Keratinocyte (primary cell): ENCODE data around the gene KLHL29. TPM values are rescaled to one million over a fixed set of nuclear protein-coding genes. Genes with fewer than 3 reads are reported as not detected.

Source experiments
- DNase-seq: peaks from one replicate; pipeline ENCODE4 v3.0.0-alpha.2; 2011; ENCODE audit warnings: low read depth, missing footprints, low spot score
- FAIRE-seq: peaks from 2 replicates; lab custom pipeline; 2011; peaks lifted over from hg19 to GRCh38; lab: Jason Lieb, UNC
- H2AFZ ChIP-seq: 2 replicates; pipeline ENCODE4 v1.6.0; 2012; ENCODE audit warnings: low read length, control low read depth, inconsistent platforms; ENCODE audit not compliant: control insufficient read depth
- H3K27ac ChIP-seq: 2 replicates; pipeline ENCODE4 v1.5.1; 2011; ENCODE audit warnings: low read length; ENCODE audit not compliant: control insufficient read depth, insufficient read depth
- H3K27me3 ChIP-seq: 3 replicates; pipeline ENCODE4 v1.6.0; 2011; ENCODE audit warnings: low read length; ENCODE audit not compliant: control insufficient read depth, insufficient read depth; ENCODE audit errors: extremely low read depth
- H3K36me3 ChIP-seq, 2 experiments: 2 replicates in 1 of 2; 3 replicates in 1 of 2; pipeline ENCODE4 v1.5.1; 2011; ENCODE audit warnings: low read length in 2 of 2, mild to moderate bottlenecking in 1 of 2; ENCODE audit not compliant: control insufficient read depth in 2 of 2, insufficient read depth in 2 of 2; ENCODE audit errors: extremely low read depth in 1 of 2
- H3K4me1 ChIP-seq: 3 replicates; pipeline ENCODE4 v1.5.1; 2011; ENCODE audit warnings: low read length; ENCODE audit not compliant: control insufficient read depth, insufficient read depth; ENCODE audit errors: extremely low read depth
- H3K4me2 ChIP-seq: 3 replicates; pipeline ENCODE4 v1.6.0; 2011; ENCODE audit warnings: low read depth, low read length; ENCODE audit not compliant: control insufficient read depth, insufficient read depth; ENCODE audit errors: extremely low read depth
- H3K4me3 ChIP-seq, 3 experiments: fragments of 200-600 bp in 1 of 3; sonication (generic) in 1 of 3; 2 replicates in 2 of 3; 3 replicates in 1 of 3; pipeline ENCODE4 v1.5.1; 2011 to 2016; ENCODE audit warnings: low read length in 3 of 3, mild to moderate bottlenecking in 3 of 3, control low read depth in 2 of 3, inconsistent platforms in 1 of 3, low read depth in 1 of 3, mixed read lengths in 1 of 3, mixed run types in 1 of 3, moderate library complexity in 1 of 3; ENCODE audit not compliant: control insufficient read depth in 2 of 3, insufficient read depth in 2 of 3; ENCODE audit errors: extremely low read depth in 1 of 3
- H3K79me2 ChIP-seq: 2 replicates; pipeline ENCODE4 v1.6.0; 2012; ENCODE audit warnings: low read length; ENCODE audit not compliant: control insufficient read depth, insufficient read depth
- H3K9ac ChIP-seq: 3 replicates; pipeline ENCODE4 v1.6.0; 2011; ENCODE audit warnings: low read length; ENCODE audit not compliant: control insufficient read depth, insufficient read depth; ENCODE audit errors: extremely low read depth
- H3K9me1 ChIP-seq: 3 replicates; pipeline ENCODE4 v1.6.0; 2011; ENCODE audit warnings: low read length; ENCODE audit not compliant: control insufficient read depth, insufficient read depth; ENCODE audit errors: extremely low read depth
- H3K9me3 ChIP-seq: 2 replicates; pipeline ENCODE4 v1.5.1; 2012; ENCODE audit warnings: low read depth, low read length; ENCODE audit not compliant: control insufficient read depth
- H4K20me1 ChIP-seq: 3 replicates; pipeline ENCODE4 v1.6.0; 2011; ENCODE audit warnings: low read length; ENCODE audit not compliant: control insufficient read depth, insufficient read depth; ENCODE audit errors: extremely low read depth
- EZH2 ChIP-seq: IDR thresholded peaks from one replicate; pipeline ENCODE4 v1.6.1; 2012; ENCODE audit warnings: inconsistent platforms, mild to moderate bottlenecking, low read length, moderate library complexity
- dilution Hi-C: fragments of 300-500 bp; cut with MboI; formaldehyde crosslinking; loops from one replicate; pipeline ENCODE4 v1.7.0; 2020; ENCODE audit warnings: low sequenced_read_pairs; ENCODE audit not compliant: extremely low pct_ligation_motif_present
- polyA plus RNA-seq, 5 experiments: library from polyadenylated mRNA; depleted of rRNA in 3 of 5; stranded (reverse) in 3 of 5; stranded (forward) in 1 of 5; unstranded in 1 of 5; fragments of >200 nt; gene quantifications; 1 replicate in 1 of 5; 2 replicates in 3 of 5; 3 replicates in 1 of 5; pipeline versions ENCODE4 v1.2.1 to v1.2.3, GENCODE V29; 2011 to 2012; ENCODE audit warnings: missing spikeins in 2 of 5, low read depth in 1 of 5, low replicate concordance in 1 of 5
- TF ChIP-seq, protein P1 (sequence below), 3 experiments: IDR thresholded peaks in 1 of 3; conservative IDR thresholded peaks in 1 of 3; optimal IDR thresholded peaks in 1 of 3; 2 replicates in 2 of 3; 3 replicates in 1 of 3; pipeline versions ENCODE3 to v1.5.1; 2011; ENCODE audit warnings: low read length in 3 of 3, mild to moderate bottlenecking in 3 of 3, moderate library complexity in 2 of 3, control low read depth in 1 of 3, inconsistent platforms in 1 of 3; ENCODE audit not compliant: insufficient read depth in 2 of 3; ENCODE audit errors: extremely low read depth in 1 of 3

The KLHL29 gene
- polyA plus RNA-seq, 1 donor (not counting 4 experiments of a cell fraction or from before 2014, with no cell fraction given), result 4.7 TPM

DNA sequence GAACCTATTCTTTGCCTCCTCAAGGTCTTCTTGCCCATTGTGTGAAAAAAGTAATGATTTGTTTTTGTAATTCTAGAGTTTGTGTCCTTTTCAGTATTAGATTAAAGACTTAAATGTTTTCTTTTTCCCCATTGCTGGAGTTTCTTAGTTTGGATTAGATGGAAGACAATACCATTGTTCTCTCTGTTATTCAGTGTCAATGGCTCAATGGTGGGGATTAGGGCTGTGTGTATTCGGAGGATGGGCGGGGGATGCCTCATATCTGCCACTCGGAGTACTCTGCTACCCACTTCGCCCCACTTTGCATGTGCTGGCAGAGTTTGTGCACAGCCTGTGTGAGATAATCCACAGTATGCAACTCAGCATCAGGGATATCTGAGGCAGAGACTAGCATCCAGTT lies 90.1 kb downstream of the KLHL29 start:
- no peak overlapping the region for H2AFZ ChIP-seq
- no peak for TF ChIP-seq EZH2
- TF ChIP-seq, protein P1, sequence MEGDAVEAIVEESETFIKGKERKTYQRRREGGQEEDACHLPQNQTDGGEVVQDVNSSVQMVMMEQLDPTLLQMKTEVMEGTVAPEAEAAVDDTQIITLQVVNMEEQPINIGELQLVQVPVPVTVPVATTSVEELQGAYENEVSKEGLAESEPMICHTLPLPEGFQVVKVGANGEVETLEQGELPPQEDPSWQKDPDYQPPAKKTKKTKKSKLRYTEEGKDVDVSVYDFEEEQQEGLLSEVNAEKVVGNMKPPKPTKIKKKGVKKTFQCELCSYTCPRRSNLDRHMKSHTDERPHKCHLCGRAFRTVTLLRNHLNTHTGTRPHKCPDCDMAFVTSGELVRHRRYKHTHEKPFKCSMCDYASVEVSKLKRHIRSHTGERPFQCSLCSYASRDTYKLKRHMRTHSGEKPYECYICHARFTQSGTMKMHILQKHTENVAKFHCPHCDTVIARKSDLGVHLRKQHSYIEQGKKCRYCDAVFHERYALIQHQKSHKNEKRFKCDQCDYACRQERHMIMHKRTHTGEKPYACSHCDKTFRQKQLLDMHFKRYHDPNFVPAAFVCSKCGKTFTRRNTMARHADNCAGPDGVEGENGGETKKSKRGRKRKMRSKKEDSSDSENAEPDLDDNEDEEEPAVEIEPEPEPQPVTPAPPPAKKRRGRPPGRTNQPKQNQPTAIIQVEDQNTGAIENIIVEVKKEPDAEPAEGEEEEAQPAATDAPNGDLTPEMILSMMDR (optimal IDR thresholded peaks at IDR 0.05 in 1 of 3, IDR thresholded peaks at IDR 0.05 in 1 of 3, conservative IDR thresholded peaks at IDR 0.05 in 1 of 3; ENCODE audit: extremely low read depth in 1 of 3, insufficient read depth in 2 of 3, low read length in 3 of 3), result no peak
- DNase-seq, result no peak
- H3K79me2 ChIP-seq, result no peaks in the 10 kb centered on the region
- FAIRE-seq, result no peak
- H3K4me2 ChIP-seq, result no peak overlapping the region
- H3K9ac ChIP-seq, result no peak overlapping the region
- peaks cover 2% of the 10 kb centered on the region for H3K9me1 ChIP-seq
- dilution Hi-C loops, result no loop called here
- no peak overlapping the region for H3K4me3 ChIP-seq
- H3K27ac ChIP-seq, result no peak overlapping the region
- H3K9me3 ChIP-seq, result no peaks in the 10 kb centered on the region
- H3K36me3 ChIP-seq, result peaks cover 0 to 1% of the 10 kb centered on the region in 2 experiments
- H3K27me3 ChIP-seq, result no peaks in the 10 kb centered on the region
- H3K4me1 ChIP-seq, result no peaks in the 10 kb centered on the region
- no peaks in the 10 kb centered on the region for H4K20me1 ChIP-seq

DNA sequence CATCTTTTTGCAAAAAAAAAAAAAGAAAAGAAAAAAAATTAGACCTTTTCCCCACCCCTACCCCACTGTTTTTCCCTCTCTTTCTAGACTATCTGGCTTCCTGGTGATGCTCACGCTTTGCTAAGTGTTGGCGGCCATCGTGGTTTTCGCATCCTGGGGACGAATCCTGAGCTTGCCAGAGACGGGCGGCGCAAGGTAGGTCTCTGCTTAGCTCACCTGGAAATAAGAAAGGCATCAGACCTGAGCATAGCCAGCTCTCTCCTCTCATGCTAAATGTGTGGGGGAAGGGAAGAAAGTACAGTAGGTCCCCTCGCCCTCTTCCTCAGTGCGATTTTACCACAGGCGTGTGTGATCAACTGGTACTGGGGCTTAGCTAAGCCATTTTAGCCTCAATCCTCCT lies 90.5 kb downstream of the KLHL29 start:
- peaks cover 2% of the 10 kb centered on the region for H3K4me1 ChIP-seq
- H3K79me2 ChIP-seq, result no peaks in the 10 kb centered on the region
- dilution Hi-C loops, result no loop called here
- no peak overlapping the region for H3K9ac ChIP-seq
- H3K27ac ChIP-seq, result no peak overlapping the region
- no peak overlapping the region for H3K4me3 ChIP-seq
- no peak for DNase-seq
- H4K20me1 ChIP-seq, result no peaks in the 10 kb centered on the region
- no peaks in the 10 kb centered on the region for H3K27me3 ChIP-seq
- H2AFZ ChIP-seq, result no peak overlapping the region
- H3K4me2 ChIP-seq, result no peak overlapping the region
- H3K36me3 ChIP-seq, result peaks cover 0 to 1% of the 10 kb centered on the region in 2 experiments
- peaks cover 2% of the 10 kb centered on the region for H3K9me1 ChIP-seq
- TF ChIP-seq EZH2, result no peak
- TF ChIP-seq, protein P1 (optimal IDR thresholded peaks at IDR 0.05 in 1 of 3, IDR thresholded peaks at IDR 0.05 in 1 of 3, conservative IDR thresholded peaks at IDR 0.05 in 1 of 3; ENCODE audit: extremely low read depth in 1 of 3, insufficient read depth in 2 of 3, low read length in 3 of 3), result no peak
- H3K9me3 ChIP-seq, result no peaks in the 10 kb centered on the region
- FAIRE-seq, result no peak
